GM10248 (cell line): ENCODE results near the gene PLCB4.
"Not testable (repeated sequence)": the region's sequence is repeated elsewhere in the genome, so short reads cannot be mapped to it uniquely, and the experiment has no call there.

Source experiments
- CTCF ChIA-PET: fragments of 300-600 bp; sonication (Branson Sonifier 250); formaldehyde crosslinking; extraction: SDS; loops from one replicate; lab custom pipeline; 2021; ENCODE audit warnings: antibody characterized with exemption; lab: Yijun Ruan, JAX
- POLR2A ChIA-PET: fragments of 350-650 bp; sonication (Branson Sonifier 250); formaldehyde crosslinking; extraction: SDS; loops from one replicate; lab custom pipeline; 2020; ENCODE audit warnings: antibody characterized with exemption; lab: Yijun Ruan, JAX
- DNase-seq: peaks from one replicate; pipeline ENCODE4 v3.0.0; 2012; ENCODE audit errors: extremely low spot score
- TF ChIP-seq, protein P1 (sequence below): IDR thresholded peaks from 2 replicates; pipeline ENCODE4 v1.5.1; 2012; ENCODE audit warnings: mild to moderate bottlenecking, low read depth; ENCODE audit errors: extremely low read depth, missing control alignments, control extremely low read depth

The PLCB4 gene

DNA sequence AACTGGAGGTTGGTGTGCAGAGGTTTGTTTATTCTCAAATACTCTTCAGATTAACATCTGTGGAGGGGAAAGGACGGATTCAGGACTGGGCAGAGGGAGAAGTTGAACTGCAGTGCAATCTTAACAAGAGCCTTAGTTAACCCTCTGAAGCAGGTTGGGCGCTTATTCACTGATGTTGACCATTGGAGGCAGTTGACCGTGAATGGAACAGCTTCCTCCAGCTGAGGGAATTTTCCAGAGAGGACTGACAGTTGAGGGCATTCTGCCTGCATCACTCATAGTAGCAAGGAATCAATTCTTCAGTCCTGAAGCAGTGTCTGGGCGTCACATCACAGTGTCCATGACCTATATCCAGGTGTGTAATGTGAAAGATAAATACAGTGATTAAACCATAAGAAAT lies 80.9 kb downstream of the PLCB4 start:
- TF ChIP-seq, protein P1, sequence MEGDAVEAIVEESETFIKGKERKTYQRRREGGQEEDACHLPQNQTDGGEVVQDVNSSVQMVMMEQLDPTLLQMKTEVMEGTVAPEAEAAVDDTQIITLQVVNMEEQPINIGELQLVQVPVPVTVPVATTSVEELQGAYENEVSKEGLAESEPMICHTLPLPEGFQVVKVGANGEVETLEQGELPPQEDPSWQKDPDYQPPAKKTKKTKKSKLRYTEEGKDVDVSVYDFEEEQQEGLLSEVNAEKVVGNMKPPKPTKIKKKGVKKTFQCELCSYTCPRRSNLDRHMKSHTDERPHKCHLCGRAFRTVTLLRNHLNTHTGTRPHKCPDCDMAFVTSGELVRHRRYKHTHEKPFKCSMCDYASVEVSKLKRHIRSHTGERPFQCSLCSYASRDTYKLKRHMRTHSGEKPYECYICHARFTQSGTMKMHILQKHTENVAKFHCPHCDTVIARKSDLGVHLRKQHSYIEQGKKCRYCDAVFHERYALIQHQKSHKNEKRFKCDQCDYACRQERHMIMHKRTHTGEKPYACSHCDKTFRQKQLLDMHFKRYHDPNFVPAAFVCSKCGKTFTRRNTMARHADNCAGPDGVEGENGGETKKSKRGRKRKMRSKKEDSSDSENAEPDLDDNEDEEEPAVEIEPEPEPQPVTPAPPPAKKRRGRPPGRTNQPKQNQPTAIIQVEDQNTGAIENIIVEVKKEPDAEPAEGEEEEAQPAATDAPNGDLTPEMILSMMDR, result no peak
- ChIA-PET CTCF (interaction anchor here (1.5 kb wide), 1 partner anchor 24 kb away, joined by 4 read pairs; no protein-coding TSS in a partner anchor), POLR2A (no interaction called here)
- no peak for DNase-seq

DNA sequence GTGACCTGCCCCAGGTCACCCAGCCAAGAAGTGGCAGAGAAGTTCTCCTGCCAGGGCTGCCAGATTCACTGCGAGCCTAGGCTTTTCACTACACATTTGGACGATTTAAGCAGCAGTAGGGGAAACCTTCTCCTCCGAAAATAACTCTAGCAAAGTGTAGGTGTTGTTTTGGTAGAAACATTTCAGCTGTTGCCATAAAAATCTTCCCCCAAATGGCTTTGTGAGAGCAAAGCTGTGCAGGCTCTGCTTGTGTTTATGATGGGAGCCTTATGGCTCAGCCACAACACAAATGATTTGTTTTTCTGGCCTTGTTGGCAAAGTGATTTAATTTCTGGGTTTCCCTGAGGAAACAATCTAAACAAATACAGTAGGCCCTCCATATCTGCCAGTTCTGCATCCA lies 81.8 kb downstream of the PLCB4 start:
- no peak for DNase-seq
- CTCF ChIA-PET, result interaction anchor here (1.2 kb wide), 1 partner anchor 11 kb away, joined by 3 read pairs; no protein-coding TSS in a partner anchor
- POLR2A ChIA-PET, result no interaction called here
- TF ChIP-seq, protein P1, result no peak

DNA sequence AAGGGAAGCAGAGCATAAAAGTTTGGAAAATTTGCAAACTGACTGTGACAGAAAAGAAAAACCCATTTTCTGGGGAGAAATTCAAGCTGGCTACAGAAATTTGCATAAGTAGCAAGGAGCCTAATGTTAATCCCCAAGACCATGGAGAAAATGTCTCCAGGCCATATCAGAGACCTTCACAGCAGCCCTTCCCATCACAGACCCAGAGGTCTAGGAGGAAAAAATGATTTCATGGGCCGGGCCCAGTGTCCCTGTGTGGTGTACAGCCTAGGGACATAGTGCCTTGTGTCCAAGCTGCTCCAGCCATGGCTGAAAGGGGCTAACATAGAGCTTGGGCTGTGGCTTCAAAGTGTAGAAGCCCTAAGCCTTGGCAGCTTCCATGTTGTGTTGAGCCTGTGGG lies 83.3 kb downstream of the PLCB4 start:
- DNase-seq, CTCF ChIA-PET, POLR2A ChIA-PET: not testable (repeated sequence)

DNA sequence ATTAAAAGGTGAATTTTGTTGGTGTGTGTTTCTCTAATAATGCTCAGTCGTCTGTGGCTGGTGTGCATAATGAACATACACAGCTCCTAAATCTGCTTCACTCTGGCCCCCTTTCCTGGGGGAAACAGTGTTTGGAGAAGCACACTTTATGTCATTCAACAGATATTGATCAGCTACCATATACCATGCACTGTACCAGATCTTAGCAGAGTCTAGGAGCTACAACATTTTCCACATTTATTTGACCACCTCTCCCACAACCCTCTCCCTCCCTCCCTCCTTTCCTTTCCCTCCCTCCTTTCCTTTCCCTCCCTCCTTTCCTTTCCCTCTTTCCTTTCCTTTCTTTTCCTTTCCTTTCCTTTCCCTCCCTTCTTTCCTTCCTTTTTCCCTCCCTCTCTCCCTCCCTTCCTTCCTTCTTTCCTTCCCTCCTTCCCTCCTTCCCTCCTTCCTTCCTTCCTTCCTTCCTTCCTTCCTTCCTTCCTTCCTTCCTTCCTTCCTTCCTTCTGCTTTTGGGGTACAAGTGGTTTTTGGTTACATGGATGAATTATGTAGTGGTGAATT lies 85.7 kb downstream of the PLCB4 start:
- TF ChIP-seq, protein P1, result no peak
- POLR2A ChIA-PET, result no interaction called here
- CTCF ChIA-PET, result interaction anchor here (1.1 kb wide), 1 partner anchor 29 kb away, joined by 3 read pairs; no protein-coding TSS in a partner anchor
- no peak for DNase-seq

DNA sequence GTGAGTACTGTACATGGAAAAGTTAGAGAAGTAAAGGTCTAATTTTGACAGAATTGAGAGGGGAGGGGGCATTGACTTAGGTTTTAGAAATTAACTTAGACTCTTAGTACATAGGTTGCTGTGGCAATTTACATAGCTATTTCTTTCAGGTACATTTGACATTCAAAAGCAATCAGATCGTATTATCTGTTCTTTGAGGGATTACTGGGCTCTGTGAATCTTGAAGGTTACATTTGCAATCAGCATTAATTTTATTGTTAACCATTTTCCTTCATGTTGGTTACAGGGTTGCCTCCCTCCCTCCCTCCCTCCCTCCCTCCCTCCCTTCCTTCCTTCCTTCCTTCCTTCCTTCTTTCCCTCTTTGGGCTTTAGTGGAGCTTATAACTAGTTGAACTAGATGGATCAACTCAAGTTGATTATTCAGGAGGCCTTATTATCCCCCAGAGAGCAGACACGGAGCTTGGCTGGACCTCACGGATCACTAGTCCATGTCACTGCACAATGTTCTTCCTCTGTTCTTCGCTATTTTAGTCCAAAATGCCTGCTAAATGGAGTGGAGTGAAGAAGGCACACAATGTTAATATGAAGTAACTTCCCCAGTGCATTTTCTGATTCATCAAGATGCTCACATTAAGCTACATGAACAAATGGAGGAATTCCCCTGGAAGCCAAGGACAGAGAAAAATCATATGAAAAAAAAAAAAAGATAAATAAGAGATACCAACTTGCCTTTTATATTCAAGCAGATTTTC lies 87.8 kb downstream of the PLCB4 start:
- ChIA-PET POLR2A (no interaction called here), CTCF (interaction anchor here (1.4 kb wide), 1 partner anchor 21 kb away, joined by 4 read pairs; no protein-coding TSS in a partner anchor)
- TF ChIP-seq, protein P1, result no peak
- DNase-seq, result no peak

DNA sequence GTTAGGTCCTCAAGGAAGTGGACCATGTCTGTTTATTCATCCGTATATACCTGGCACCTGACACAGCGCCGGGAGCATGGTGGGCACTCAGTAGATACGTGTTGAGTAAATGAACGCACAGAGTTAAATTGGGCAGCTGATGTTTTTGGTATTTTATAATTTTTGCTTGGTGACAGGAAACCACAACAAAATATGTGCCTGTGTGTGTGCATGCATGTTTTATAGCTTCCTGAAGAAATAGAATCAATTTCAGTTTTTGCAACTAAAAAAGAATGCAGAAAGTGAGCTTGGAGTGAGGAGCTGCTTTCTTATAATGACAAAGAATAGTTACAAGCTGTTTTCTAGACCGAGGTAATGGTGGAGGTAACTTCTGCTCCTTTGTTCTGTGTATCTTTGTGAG lies 91.4 kb downstream of the PLCB4 start:
- CTCF ChIA-PET, result interaction anchor here (1.1 to 1.2 kb wide), 2 partner anchors 10 to 51 kb away, joined by 4 read pairs; no protein-coding TSS in a partner anchor
- POLR2A ChIA-PET, result no interaction called here
- no peak for DNase-seq
- TF ChIP-seq, protein P1, result no peak

DNA sequence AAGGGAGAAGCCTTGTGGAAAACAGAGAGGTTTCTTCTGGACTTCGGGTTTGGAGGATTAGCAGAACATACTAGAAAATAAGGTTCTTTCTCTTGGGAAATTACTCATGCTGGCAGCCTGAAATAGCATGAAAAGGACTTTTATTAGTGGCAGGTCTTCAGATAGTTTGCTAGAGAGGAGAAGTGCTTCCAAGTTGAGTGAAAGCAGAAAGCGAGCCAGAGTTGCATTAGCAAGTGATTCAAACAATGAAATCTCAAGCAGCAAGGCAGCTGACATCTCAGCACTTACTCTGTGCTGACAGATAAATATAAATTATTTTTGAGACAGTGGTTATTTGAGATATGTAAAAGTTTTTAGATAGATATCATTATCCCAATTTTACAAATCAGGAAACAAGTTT lies 91.9 kb downstream of the PLCB4 start:
- no peak for DNase-seq
- TF ChIP-seq, protein P1, result no peak
- POLR2A ChIA-PET, result no interaction called here
- CTCF ChIA-PET, result interaction anchor here (1.1 to 1.2 kb wide), 2 partner anchors 9 to 51 kb away, joined by 4 read pairs; no protein-coding TSS in a partner anchor
